ENCODE results near the gene UBE2F. TPM values are rescaled to one million over a fixed set of nuclear protein-coding genes. Genes with fewer than 3 reads are reported as not detected.

UBE2F gene
- total and polyA plus RNA-seq, 9 donors = 20.3 to 48.4 (median 23.8) TPM

- WGBS, 3 donors = 77 to 89% (median 77%) methylated on average over 2 of the region's 2 CpGs
- H3K4me1 ChIP-seq (ENCODE audit: insufficient read depth) = peaks cover 1% of the 10 kb centered on the region
- peaks cover 3% of the 10 kb centered on the region for H3K27me3 ChIP-seq
- TF ChIP-seq POLR2A (IDR thresholded peaks at IDR 0.05) (no peak), CTCF (IDR thresholded peaks at IDR 0.05) (no peak), EP300 (IDR thresholded peaks at IDR 0.05) (no peak)
- no peak for DNase-seq
- no peak overlapping the region for H3K27ac ChIP-seq
- H3K4me3 ChIP-seq = no peak overlapping the region
- intact Hi-C loops (cut with DNase I) = no loop called here
- H3K36me3 ChIP-seq = no peaks in the 10 kb centered on the region
- H3K9me3 ChIP-seq = no peaks in the 10 kb centered on the region
Observed at GRCh38 chr2:237952851-237953250, 14.0 kb upstream of the UBE2F start.

- no peak overlapping the region for H3K27ac ChIP-seq
- DNase-seq = no peak
- TF ChIP-seq EP300 (IDR thresholded peaks at IDR 0.05) (no peak), POLR2A (IDR thresholded peaks at IDR 0.05) (no peak), CTCF (IDR thresholded peaks at IDR 0.05) (no peak)
- WGBS, 3 donors = 2 to 7% (median 4%) methylated on average over 48 to 64 of the region's 64 CpGs
- H3K9me3 ChIP-seq = no peaks in the 10 kb centered on the region
- peak overlapping the region; percentile 4 for H3K4me3 ChIP-seq
- peaks cover 3% of the 10 kb centered on the region for H3K27me3 ChIP-seq
- no peaks in the 10 kb centered on the region for H3K36me3 ChIP-seq
- intact Hi-C loops (cut with DNase I) = no loop called here
- H3K4me1 ChIP-seq (ENCODE audit: insufficient read depth) = peaks cover 1% of the 10 kb centered on the region
Observed at GRCh38 chr2:237955640-237956401, 11.0 kb upstream of the UBE2F start.

- H3K4me1 ChIP-seq (ENCODE audit: insufficient read depth) = peaks cover 4% of the 10 kb centered on the region
- no peak for DNase-seq
- H3K9me3 ChIP-seq = no peaks in the 10 kb centered on the region
- H3K4me3 ChIP-seq = peak overlapping the region; percentile 4
- intact Hi-C loops (cut with DNase I) = no loop called here
- peaks cover 3% of the 10 kb centered on the region for H3K27me3 ChIP-seq
- TF ChIP-seq POLR2A (IDR thresholded peaks at IDR 0.05) (no peak), CTCF (IDR thresholded peaks at IDR 0.05) (no peak), EP300 (IDR thresholded peaks at IDR 0.05) (no peak)
- WGBS, 3 donors = 10 to 12% (median 11%) methylated on average over 20 to 23 of the region's 23 CpGs
- H3K36me3 ChIP-seq = no peaks in the 10 kb centered on the region
- no peak overlapping the region for H3K27ac ChIP-seq
Observed at GRCh38 chr2:237956402-237956736, 10.4 kb upstream of the UBE2F start.

DNA sequence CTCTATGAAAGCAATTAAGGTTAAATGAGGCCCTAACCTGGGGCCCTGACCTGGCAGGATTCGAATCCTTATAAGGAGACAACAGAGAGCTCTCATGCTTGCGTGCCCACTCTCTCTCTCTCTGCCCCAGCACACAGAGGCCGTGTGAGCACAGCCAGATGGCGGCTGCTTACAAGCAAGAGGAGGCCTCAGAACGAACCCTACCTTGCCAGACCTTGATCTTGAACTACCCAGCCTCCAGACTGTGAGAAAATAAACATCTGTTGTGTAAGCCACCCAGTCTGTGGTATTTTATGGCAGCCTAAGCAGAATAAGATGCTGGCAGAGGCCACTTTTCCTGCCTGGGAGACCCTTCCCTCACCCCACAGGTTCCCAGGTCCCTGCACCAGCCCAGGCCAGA is 5.2 kb upstream of the UBE2F start:
- intact Hi-C loops (cut with DNase I) = loop anchor here in 1 of 4 donors (10.0 kb wide), 1 partner anchor 283 kb away; the partner anchor contains the start of gene HES6
- Histone ChIP-seq H3K27ac (no peak overlapping the region), H3K4me1 (ENCODE audit: insufficient read depth) (peaks cover 2% of the 10 kb centered on the region), H3K9me3 (peaks cover 0 to 4% of the 10 kb centered on the region in 2 donors), H3K4me3 (no peak overlapping the region), H3K27me3 (no peaks in the 10 kb centered on the region), H3K36me3 (no peaks in the 10 kb centered on the region)
- no peak for TF ChIP-seq POLR2A (IDR thresholded peaks at IDR 0.05)
- no peak for TF ChIP-seq EP300 (IDR thresholded peaks at IDR 0.05)
- no peak for TF ChIP-seq CTCF (IDR thresholded peaks at IDR 0.05)
- no peak for DNase-seq
- WGBS, 3 donors = 68 to 82% (median 72%) methylated on average over 5 of the region's 5 CpGs

Measured in ovary (tissue), 9 donors.